Stimulated activated memory B cell treated with anti-CD40 and anti-IgM and Interleukin-4, amounts not matched to agents 10 μg/mL and 1 μg/mL and 100 μg/mL, for 72 hours (primary cell): ENCODE measurements around the gene HCK.
A peak's percentile ranks its signal among the peaks of the same experiment; 100 is the strongest.

Experiments used
- ATAC-seq: fragments of 150-1000 bp; cut with Tn5 transposase; 2 replicates; pipeline ENCODE4 v1.10.0; 2021
- H3K27ac Mint-ChIP-seq: one replicate; pipeline ENCODE4 v1.8.0; 2022; ENCODE audit warnings: mild to moderate bottlenecking, mixed read lengths
- H3K27me3 Mint-ChIP-seq: one replicate; pipeline ENCODE4 v1.8.0; 2022; ENCODE audit warnings: mixed read lengths
- H3K36me3 Mint-ChIP-seq: one replicate; pipeline ENCODE4 v1.8.0; 2022; ENCODE audit warnings: mixed read lengths
- H3K4me1 Mint-ChIP-seq: one replicate; pipeline ENCODE4 v1.8.0; 2022; ENCODE audit warnings: mixed read lengths
- H3K4me3 Mint-ChIP-seq: one replicate; pipeline ENCODE4 v1.8.0; 2022; ENCODE audit warnings: mild to moderate bottlenecking, moderate library complexity, mixed read lengths
- H3K9me3 Mint-ChIP-seq: one replicate; pipeline ENCODE4 v1.8.0; 2022; ENCODE audit warnings: mixed read lengths

Gene HCK

DNA sequence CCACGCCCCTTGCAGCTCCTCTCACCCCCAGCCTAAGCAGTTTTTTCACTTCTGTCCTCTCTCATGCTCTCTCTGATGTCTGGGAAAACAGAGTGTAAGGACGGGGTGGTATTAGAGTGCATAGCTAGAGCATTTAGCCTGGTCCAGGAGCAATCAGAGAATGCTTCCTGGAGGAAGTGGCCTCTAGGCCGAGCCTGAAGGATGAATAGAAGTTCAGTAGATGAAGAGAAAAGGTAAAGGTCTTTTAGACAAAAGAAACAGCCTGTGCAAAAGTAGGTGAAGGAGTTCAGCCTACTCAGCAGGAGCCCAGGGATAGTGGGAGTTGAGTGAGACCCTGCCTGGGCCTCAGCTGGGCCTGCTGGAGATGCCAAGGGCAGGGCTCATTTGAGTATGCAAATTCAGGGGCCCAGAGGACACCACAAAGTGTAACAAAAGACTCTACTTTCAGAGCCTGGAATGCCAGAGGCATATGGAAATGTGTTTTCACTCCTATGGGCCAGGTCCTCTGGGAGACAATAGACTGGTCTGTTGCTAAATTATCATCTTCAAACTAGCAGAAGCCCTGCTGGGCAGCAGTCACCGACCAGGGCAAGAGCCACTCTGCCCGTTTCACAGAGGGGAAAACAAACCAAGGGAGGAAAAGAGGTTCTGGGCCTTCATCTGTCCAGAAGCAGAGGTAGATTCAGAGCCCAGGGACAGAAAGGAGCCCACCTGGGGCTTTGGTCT is 37.8 kb downstream of the HCK start:
- peaks cover 16% of the 10 kb centered on the region for H3K36me3 Mint-ChIP-seq
- H3K4me3 Mint-ChIP-seq, result no peak overlapping the region
- no peaks in the 10 kb centered on the region for H3K9me3 Mint-ChIP-seq
- no peak overlapping the region for H3K27ac Mint-ChIP-seq
- H3K27me3 Mint-ChIP-seq, result no peaks in the 10 kb centered on the region
- no peak for ATAC-seq
- peaks cover 34% of the 10 kb centered on the region for H3K4me1 Mint-ChIP-seq

DNA sequence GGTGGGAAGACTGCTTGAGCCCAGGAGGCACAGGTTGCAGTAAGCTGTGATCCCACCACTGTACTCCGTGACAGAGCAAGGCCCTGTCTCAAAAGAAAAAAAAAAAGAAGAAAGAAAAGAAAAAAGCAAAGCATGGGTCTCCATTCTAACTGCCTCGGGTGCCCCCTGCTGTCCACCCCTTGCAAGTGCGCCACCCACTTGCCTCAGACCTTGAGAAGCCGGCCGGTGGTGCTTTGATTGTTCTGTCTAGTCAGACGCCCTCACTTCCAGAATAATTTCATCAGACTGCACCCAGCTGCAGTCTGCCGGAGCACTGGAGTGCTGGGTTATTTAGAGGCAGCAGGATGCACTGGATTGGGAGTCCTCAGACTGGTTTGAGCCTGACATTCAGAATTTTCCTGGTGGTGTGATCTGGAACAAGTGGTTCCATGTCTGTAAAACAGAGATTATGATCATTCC is 39.9 kb downstream of the HCK start:
- H3K27ac Mint-ChIP-seq, result no peak overlapping the region
- peak; percentile 64 for ATAC-seq
- peaks cover 23% of the 10 kb centered on the region for H3K4me1 Mint-ChIP-seq
- no peaks in the 10 kb centered on the region for H3K27me3 Mint-ChIP-seq
- H3K4me3 Mint-ChIP-seq, result no peak overlapping the region
- peaks cover 7% of the 10 kb centered on the region for H3K36me3 Mint-ChIP-seq
- H3K9me3 Mint-ChIP-seq, result no peaks in the 10 kb centered on the region

DNA sequence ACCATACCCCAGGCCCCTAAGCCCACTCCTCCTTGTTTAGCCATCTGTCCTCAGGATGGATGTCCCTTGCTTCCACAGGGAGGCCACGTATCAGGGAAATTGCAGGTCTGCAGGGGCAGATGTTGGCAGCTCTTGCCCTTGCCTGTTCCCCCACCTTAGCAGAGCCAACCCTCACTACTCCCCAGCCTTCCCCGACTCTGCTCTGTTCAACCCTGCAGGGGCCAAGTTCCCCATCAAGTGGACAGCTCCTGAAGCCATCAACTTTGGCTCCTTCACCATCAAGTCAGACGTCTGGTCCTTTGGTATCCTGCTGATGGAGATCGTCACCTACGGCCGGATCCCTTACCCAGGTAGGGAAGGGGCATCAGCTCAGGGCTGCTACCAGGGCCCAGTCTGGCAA is 46.7 kb downstream of the HCK start:
- H3K9me3 Mint-ChIP-seq, result no peaks in the 10 kb centered on the region
- H3K4me1 Mint-ChIP-seq, result no peaks in the 10 kb centered on the region
- no peaks in the 10 kb centered on the region for H3K27me3 Mint-ChIP-seq
- peaks cover 25% of the 10 kb centered on the region for H3K36me3 Mint-ChIP-seq
- no peak overlapping the region for H3K27ac Mint-ChIP-seq
- no peak for ATAC-seq
- no peak overlapping the region for H3K4me3 Mint-ChIP-seq

DNA sequence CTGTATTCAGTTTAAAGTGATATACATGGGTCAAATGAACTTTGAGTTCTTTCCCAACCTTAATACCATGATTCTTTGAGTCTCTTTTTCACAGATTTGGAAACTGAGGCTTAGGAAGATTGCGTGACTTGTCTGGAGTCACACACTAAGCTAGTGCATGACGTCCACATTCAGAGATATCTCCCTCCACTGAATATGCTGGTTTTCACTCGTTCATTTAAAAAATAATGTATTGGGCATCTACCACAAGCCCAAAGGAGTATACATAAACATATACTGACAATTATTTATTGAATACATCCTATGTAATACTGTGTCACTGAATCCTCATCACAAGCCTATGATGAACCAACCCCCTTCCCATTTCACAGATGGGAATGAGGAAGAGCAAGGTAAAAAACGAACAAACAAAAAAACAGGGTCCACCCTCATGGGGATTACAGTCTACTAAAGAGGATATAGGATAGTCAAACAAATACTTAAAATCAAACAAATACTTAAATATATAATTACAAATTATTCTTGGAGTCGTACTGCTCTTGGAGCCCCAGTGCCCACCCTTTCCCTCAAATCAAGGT is 56.9 kb downstream of the HCK start:
- H3K27ac Mint-ChIP-seq, result peak overlapping the region; percentile 93
- no peaks in the 10 kb centered on the region for H3K27me3 Mint-ChIP-seq
- peaks cover 31% of the 10 kb centered on the region for H3K4me1 Mint-ChIP-seq
- H3K36me3 Mint-ChIP-seq, result peaks cover 6% of the 10 kb centered on the region
- H3K9me3 Mint-ChIP-seq, result no peaks in the 10 kb centered on the region
- no peak for ATAC-seq
- H3K4me3 Mint-ChIP-seq, result no peak overlapping the region

DNA sequence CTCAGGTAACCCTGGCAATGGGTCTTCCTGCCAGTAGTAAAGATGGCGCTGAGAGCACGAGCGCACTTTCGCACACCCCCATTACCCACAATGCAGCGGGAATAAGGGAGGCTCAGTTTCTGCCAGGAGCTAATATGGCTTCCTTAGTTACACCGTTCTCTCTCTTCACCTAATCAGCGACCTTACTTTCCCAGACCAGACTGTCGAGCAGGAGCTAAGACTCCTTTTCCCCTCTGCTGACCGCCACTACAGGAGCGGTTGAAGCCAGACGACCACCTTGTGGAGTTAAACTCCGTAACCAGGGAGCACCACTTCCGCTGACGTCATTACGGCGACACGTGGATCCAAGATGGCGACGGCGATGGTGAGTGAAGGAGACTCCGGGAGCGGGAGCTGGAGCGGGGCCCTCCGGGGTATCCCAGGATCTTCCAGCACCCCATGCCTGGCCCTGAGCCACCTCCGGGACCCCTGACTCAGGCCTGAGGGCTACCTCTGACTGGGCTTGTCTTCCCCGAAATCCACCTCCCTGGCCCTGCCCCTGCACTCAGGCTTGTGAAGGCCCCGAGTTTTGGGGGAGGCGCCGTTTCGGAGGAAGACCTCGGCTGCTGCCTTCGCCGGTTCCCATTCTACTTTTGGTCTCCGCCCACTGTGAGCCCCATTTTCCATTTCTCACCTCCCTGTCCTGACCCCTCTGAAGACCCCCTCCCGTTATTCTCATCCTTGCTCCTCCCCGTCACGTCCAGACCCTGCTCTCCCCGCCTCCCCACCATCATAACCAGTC is 57.5 kb downstream of the HCK start, which contains the start of gene TM9SF4:
Gene TM9SF4 (plus strand): TSS at position 323 of the 781 bp plus-strand sequence. CDS start 27 bp downstream, at position 350.
- peak; percentile 93 for ATAC-seq
- Mint-ChIP-seq H3K4me1 (peaks cover 34% of the 10 kb centered on the region), H3K27ac (peak within 1 kb of the TSS; percentile 93), H3K36me3 (peaks cover 6% of the 10 kb centered on the region), H3K4me3 (peak within 1 kb of the TSS; percentile 99), H3K27me3 (no peaks in the 10 kb centered on the region), H3K9me3 (no peaks in the 10 kb centered on the region)

DNA sequence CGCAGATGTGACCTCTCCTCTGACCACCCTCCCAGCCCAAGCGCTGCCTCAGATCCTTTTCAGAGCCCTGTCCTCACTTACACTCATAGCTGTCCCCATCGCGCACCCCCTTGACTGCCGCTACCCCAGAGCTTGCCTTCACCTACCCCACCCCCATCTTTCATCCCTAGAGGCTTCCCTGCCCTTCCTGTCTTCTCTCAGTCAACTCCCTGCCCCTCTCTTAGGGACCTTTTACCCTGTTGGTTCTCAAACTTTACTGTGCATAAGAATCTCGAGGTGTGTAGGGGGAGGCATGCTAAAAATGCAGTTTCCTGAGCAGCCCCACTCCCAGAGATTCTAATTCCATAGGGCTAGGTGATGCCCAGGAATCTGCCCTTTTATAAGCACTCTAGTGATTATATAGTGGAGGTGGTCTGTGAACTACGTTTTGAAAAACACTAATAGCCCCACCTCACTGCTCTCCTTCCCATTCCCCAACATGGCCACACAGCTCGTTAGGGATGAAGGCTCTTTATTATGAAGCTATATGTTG is 58.2 kb downstream of the HCK start:
- peaks cover 38% of the 10 kb centered on the region for H3K4me1 Mint-ChIP-seq
- H3K36me3 Mint-ChIP-seq, result peaks cover 6% of the 10 kb centered on the region
- peak overlapping the region; percentile 99 for H3K4me3 Mint-ChIP-seq
- peak; percentile 35 for ATAC-seq
- H3K27ac Mint-ChIP-seq, result peak overlapping the region; percentile 93
- H3K9me3 Mint-ChIP-seq, result no peaks in the 10 kb centered on the region
- H3K27me3 Mint-ChIP-seq, result no peaks in the 10 kb centered on the region

DNA sequence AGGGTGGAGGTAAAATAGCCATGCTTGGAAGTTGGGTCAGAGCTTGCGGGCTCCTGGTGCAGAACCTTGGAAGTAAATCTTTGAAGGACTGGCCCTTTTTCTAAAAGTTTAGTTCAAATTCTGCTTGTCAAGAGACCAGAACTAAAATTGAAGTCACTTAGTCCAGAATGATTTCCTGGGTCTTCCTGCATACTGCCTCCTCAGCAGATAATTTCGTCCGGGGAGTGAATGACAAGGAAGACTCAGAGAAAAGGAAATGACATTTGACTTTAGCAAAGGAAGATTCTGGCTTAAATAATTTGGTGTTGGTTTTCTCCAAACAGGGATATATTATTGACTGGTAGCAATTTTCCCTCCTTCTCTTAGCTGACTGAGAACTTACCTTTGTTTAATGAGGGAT is 58.7 kb downstream of the HCK start:
- H3K4me1 Mint-ChIP-seq, result peaks cover 41% of the 10 kb centered on the region
- ATAC-seq, result no peak
- H3K27me3 Mint-ChIP-seq, result no peaks in the 10 kb centered on the region
- peak overlapping the region; percentile 93 for H3K27ac Mint-ChIP-seq
- H3K4me3 Mint-ChIP-seq, result peak overlapping the region; percentile 99
- H3K36me3 Mint-ChIP-seq, result peaks cover 6% of the 10 kb centered on the region
- H3K9me3 Mint-ChIP-seq, result no peaks in the 10 kb centered on the region

DNA sequence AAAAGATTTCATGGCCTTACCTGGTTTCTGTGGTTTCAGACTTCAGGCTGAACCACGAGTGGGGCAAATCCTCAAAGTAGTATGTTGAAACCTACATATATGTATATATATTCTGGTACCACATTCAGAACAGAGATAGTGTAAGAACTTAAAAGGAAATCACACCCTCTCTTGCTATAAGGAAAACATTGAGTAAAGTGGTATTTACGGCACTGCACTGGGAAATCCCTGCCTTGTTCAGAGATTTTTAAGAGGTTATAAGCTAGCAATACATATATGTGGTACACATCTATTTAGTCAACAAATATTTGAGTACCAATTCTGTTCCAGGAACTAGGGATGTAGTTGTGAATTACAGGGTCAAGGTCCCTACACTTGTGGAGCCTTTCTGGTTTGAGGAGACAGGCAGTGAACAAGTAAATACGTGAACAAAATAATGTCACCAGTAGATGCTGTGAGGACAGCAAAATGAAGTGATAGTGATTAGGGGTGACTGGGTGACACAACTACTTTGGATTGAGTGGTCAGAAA is 59.2 kb downstream of the HCK start:
- no peaks in the 10 kb centered on the region for H3K27me3 Mint-ChIP-seq
- no peak overlapping the region for H3K4me3 Mint-ChIP-seq
- no peak for ATAC-seq
- no peak overlapping the region for H3K27ac Mint-ChIP-seq
- peaks cover 44% of the 10 kb centered on the region for H3K4me1 Mint-ChIP-seq
- no peaks in the 10 kb centered on the region for H3K9me3 Mint-ChIP-seq
- peaks cover 6% of the 10 kb centered on the region for H3K36me3 Mint-ChIP-seq

DNA sequence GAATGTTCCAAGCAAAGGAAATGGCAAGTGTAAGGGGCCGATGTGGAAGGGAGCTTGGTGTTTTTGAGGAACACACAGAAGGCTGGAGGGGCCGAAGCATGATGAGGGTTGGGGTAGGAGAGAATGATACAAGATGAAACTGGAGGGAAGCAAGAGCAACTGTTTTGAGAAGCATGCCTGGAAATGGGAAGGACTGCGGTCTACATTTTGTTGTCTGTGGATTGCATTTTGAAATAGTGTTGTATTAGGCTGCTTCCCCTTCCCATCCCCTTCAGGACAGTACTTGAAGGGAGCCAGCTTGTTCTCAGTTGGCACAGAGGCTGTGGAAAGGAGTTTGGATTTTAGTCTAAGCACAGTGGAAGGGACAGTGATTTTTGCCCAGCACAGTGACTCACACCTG is 59.7 kb downstream of the HCK start:
- no peak for ATAC-seq
- Mint-ChIP-seq H3K4me1 (peaks cover 49% of the 10 kb centered on the region), H3K27ac (no peak overlapping the region)

DNA sequence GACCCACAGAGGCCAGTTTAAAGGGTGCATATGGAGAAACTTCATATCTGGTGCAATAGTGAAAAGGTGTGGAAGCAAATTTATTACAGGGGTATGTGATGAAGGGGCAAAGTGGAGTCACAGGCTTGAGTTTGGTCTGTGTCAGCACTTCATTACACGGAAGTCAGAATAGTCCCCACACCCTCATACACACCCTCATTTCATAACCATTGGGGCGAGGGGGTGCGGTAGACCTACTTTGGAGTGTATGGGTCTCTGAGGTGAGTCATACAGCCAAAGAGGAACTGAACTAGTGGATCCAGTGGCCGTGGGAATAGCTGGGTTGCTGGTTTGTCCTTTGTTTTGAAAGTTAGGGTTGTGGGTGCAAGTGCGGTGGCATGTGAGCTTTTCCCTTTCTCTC is 60.8 kb downstream of the HCK start:
- Mint-ChIP-seq H3K36me3 (peaks cover 13% of the 10 kb centered on the region), H3K9me3 (no peaks in the 10 kb centered on the region), H3K27ac (no peak overlapping the region), H3K27me3 (no peaks in the 10 kb centered on the region), H3K4me3 (no peak overlapping the region), H3K4me1 (peaks cover 56% of the 10 kb centered on the region)
- ATAC-seq, result no peak

More for the DNA sequence above, 59.7 kb downstream of the HCK start:
- H3K9me3 Mint-ChIP-seq, result no peaks in the 10 kb centered on the region
- peaks cover 11% of the 10 kb centered on the region for H3K36me3 Mint-ChIP-seq
- no peaks in the 10 kb centered on the region for H3K27me3 Mint-ChIP-seq
- H3K4me3 Mint-ChIP-seq, result no peak overlapping the region

DNA sequence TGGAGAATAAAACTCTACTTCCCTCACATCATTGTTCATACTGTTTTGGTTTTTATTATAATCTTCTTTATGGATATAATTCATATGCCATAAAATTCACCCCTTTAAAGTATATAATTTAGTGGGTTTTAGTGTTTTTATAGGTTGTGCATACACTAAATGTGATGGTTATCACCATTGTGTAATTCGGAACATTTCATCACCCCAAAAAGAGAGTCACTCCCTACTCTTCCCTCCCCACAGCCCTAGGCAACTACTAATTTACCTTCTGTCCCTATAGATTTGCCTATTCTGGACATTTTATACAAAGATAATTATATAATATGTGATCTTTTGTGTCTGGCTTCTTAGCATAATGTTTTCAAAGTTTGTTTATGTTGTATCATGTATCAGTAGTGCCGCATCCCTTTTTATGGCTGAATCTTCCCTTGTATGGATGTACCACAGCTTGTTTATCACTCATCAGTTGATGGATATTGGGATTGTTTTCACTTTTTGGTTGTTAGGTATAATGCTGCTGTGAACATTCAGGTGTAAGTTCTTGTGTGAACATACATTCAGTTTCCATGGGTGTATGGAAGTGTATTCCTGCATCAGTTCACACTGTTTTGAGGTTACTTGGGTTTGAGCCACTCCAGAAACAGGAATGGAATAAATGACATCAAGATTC is 61.7 kb downstream of the HCK start:
- Mint-ChIP-seq H3K9me3 (no peaks in the 10 kb centered on the region), H3K36me3 (peaks cover 13% of the 10 kb centered on the region), H3K27ac (no peak overlapping the region), H3K4me3 (no peak overlapping the region), H3K27me3 (no peaks in the 10 kb centered on the region), H3K4me1 (peaks cover 56% of the 10 kb centered on the region)
- no peak for ATAC-seq

DNA sequence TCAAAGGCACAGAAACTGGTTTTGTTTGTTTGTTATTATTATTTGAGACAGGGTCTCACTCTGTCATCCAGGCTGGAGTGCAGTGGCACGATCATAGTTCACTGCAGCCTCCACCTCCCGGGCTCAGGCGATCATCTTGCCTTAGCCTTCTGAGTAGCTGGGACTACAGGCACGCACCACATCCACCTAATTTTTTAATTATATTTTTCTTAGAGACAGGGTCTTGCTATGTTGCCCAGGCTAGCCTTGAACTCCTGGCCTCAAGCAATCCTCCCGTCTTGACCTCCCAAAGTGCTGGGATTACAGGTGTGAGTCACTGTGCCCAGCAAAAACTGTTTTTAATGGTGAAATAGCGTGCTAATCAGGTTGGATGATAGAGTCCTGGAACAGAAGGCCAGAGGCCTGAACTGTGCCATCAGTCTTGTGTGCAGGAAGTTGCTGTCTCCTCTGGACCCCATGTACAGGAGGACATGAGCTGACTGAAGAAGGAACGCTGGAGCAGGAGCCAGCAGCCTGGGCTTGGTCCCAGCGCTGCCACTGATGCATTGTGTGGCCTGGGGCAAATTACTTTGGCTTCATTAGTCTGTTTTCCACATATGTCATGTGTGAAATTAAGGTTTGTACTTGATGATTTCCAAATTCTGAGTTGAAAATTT is 62.4 kb downstream of the HCK start:
- Mint-ChIP-seq H3K4me3 (no peak overlapping the region), H3K27ac (no peak overlapping the region), H3K4me1 (peaks cover 56% of the 10 kb centered on the region), H3K36me3 (peaks cover 13% of the 10 kb centered on the region), H3K9me3 (no peaks in the 10 kb centered on the region), H3K27me3 (no peaks in the 10 kb centered on the region)
- no peak for ATAC-seq

DNA sequence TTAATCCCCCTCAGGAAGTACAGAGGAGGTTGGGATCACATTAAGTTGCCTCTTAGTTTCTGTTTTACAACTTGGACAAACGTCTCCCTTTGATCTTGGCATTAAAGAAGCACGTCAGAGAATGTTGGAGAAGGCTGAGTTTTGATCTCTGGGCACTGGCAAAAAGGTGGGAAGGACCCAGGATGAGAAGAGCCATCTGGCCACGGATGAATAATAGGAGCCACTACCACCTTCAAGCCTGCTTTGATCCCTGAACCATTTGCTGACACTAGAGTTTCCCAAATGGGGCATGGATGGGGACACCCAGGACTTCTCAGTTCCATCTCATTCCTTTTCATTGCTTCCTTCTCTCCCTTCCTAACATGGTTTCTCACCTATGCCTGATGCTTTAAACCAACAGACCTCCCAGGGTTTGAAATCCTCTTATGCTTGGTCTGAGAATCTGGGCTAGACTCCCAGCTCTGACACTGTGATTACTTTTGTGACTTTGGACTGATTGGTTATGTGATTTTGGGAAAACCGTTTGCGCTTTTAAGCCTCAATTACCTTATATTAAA is 63.2 kb downstream of the HCK start:
- ATAC-seq, result no peak
- Mint-ChIP-seq H3K4me1 (peaks cover 52% of the 10 kb centered on the region), H3K27ac (no peak overlapping the region), H3K27me3 (no peaks in the 10 kb centered on the region), H3K4me3 (no peak overlapping the region), H3K9me3 (no peaks in the 10 kb centered on the region), H3K36me3 (peaks cover 13% of the 10 kb centered on the region)

DNA sequence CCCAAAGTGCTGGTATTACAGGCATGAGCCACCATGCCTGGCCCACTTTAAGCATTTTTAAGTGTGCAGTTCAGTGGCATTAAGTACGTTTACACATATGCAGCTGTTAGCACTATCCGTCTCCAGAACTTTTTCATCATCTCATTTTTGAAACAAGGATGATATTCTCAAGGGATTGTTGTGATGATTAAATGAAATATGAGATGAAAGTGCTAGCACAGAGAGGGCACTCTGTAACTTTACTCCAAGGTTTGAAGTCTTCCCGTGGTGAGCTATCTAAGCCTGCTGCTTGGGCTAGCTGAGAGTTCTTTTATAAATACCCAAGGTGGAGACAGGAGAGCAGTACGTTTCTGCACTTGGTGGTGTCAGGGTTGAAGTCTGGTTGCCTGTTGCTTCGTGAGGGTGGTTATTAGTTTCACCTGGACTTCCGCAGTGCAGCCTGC is 64.1 kb downstream of the HCK start:
- no peaks in the 10 kb centered on the region for H3K9me3 Mint-ChIP-seq
- ATAC-seq, result no peak
- peaks cover 47% of the 10 kb centered on the region for H3K4me1 Mint-ChIP-seq
- H3K27ac Mint-ChIP-seq, result no peak overlapping the region
- peaks cover 13% of the 10 kb centered on the region for H3K36me3 Mint-ChIP-seq
- H3K4me3 Mint-ChIP-seq, result no peak overlapping the region
- no peaks in the 10 kb centered on the region for H3K27me3 Mint-ChIP-seq
